K562 (cell line): Measurements from ENCODE around the gene CD160. TPM values are rescaled to one million over a fixed set of nuclear protein-coding genes. Genes with fewer than 3 reads are reported as not detected.

Experiments used
- ATAC-seq: fragments of 200-7000 bp; cut with Tn5 transposase; 3 replicates; pipeline ENCODE4 v1.9.1; 2020; ENCODE audit warnings: moderate library complexity
- BruUV-seq: library from RNA; stranded (reverse); fragments of 400-500 nt; replicated peaks from 2 replicates; lab custom pipeline; 2021; lab: Mats Ljungman, UMichigan
- CTCF ChIA-PET: fragments of 300-600 bp; formaldehyde crosslinking; extraction: SDS; loops from one replicate; lab custom pipeline; 2021; ENCODE audit warnings: low intra/inter-chr PET ratio; lab: Yijun Ruan, JAX
- POLR2A ChIA-PET: fragments of 300-600, 350-650 bp; sonication (Branson Sonifier 250); formaldehyde crosslinking; extraction: SDS; loops from one replicate; lab custom pipeline; 2021; ENCODE audit warnings: antibody characterized with exemption, inconsistent platforms; lab: Yijun Ruan, JAX
- DNase-seq, 4 experiments: peaks; one replicate each; pipeline versions ENCODE4 v3.0.0 to v3.0.0-alpha.2; 2011 to 2018; ENCODE audit warnings: low spot score in 3 of 4, mixed read lengths in 3 of 4; ENCODE audit errors: extremely low read depth in 1 of 4
- FAIRE-seq: peaks from 2 replicates; lab custom pipeline; 2011; peaks lifted over from hg19 to GRCh38; lab: Jason Lieb, UNC
- H2AFZ ChIP-seq: 2 replicates; pipeline ENCODE4 v1.6.0; 2011; ENCODE audit warnings: low read depth, low read length, control low read depth, inconsistent platforms
- H3K27ac ChIP-seq: fragments of 200-600 bp; 3 replicates; pipeline ENCODE4 v1.8.0; 2011; ENCODE audit warnings: low read depth, mild to moderate bottlenecking, control low read depth, inconsistent platforms, low read length, moderate library complexity, mixed read lengths; ENCODE audit errors: extremely low read depth
- H3K27me3 ChIP-seq, 2 experiments: fragments of 300-600 bp in 1 of 2; 2 replicates in 1 of 2; 3 replicates in 1 of 2; pipeline versions ENCODE4 v1.6.0 to v1.8.0; 2011; ENCODE audit warnings: inconsistent platforms in 2 of 2, low read length in 2 of 2, mild to moderate bottlenecking in 1 of 2, mixed read lengths in 1 of 2, moderate library complexity in 1 of 2; ENCODE audit not compliant: control insufficient read depth in 2 of 2, insufficient read depth in 2 of 2
- H3K36me3 ChIP-seq: fragments of 300-600 bp; 3 replicates; pipeline ENCODE4 v1.8.0; 2011; ENCODE audit warnings: mild to moderate bottlenecking, low read length, inconsistent platforms; ENCODE audit not compliant: control insufficient read depth, insufficient read depth
- H3K4me1 ChIP-seq, 2 experiments: fragments of 200-600 bp in 1 of 2; replicated peaks in 1 of 2; 2 replicates in 1 of 2; 3 replicates in 1 of 2; pipeline versions ENCODE4 v1.5.1 to v1.8.0; 2011; ENCODE audit warnings: inconsistent platforms in 2 of 2, low read length in 2 of 2, mild to moderate bottlenecking in 1 of 2, mixed read lengths in 1 of 2, moderate library complexity in 1 of 2; ENCODE audit not compliant: control insufficient read depth in 2 of 2, insufficient read depth in 2 of 2
- H3K4me2 ChIP-seq: 2 replicates; pipeline ENCODE4 v1.6.1; 2011; ENCODE audit warnings: low read length, control low read depth, inconsistent platforms, mixed read lengths; ENCODE audit not compliant: insufficient read depth
- H3K4me3 ChIP-seq: fragments of 200-600 bp; sonication (generic), shearing (Covaris generic); 2 replicates; pipeline ENCODE4 v1.5.1; 2016; ENCODE audit warnings: control low read depth, inconsistent platforms
- H3K79me2 ChIP-seq: fragments of 200-600 bp; 3 replicates; pipeline ENCODE4 v1.8.0; 2011; ENCODE audit warnings: low read length, inconsistent platforms; ENCODE audit not compliant: control insufficient read depth, insufficient read depth
- H3K9ac ChIP-seq, 2 experiments: 2 replicates each; pipeline versions ENCODE4 v1.6.0 to v1.6.1; 2011; ENCODE audit warnings: low read depth in 2 of 2, low read length in 2 of 2, control low read depth in 1 of 2, inconsistent platforms in 1 of 2, mild to moderate bottlenecking in 1 of 2, mixed read lengths in 1 of 2; ENCODE audit not compliant: insufficient read depth in 1 of 2
- H3K9me1 ChIP-seq: one replicate; pipeline ENCODE4 v1.6.0; 2011; ENCODE audit warnings: inconsistent platforms, mild to moderate bottlenecking, low read length, moderate library complexity; ENCODE audit not compliant: control insufficient read depth, insufficient read depth
- H3K9me3 ChIP-seq: replicated peaks from 2 replicates; pipeline ENCODE4 v1.5.1; 2011; ENCODE audit warnings: low read depth, low read length, inconsistent platforms; ENCODE audit not compliant: control insufficient read depth, insufficient read depth
- H4K20me1 ChIP-seq: replicated peaks from 2 replicates; pipeline ENCODE4 v1.6.1; 2011; ENCODE audit warnings: low read length, inconsistent platforms, mixed read lengths; ENCODE audit not compliant: control insufficient read depth, insufficient read depth
- ERF ChIP-seq: fragments of 450-650 bp; formaldehyde crosslinking; IDR thresholded peaks from 2 replicates; pipeline ENCODE4 v1.4.0; 2020; ENCODE audit warnings: mild to moderate bottlenecking, mixed read lengths
- ESRRB ChIP-seq: fragments of 250-450 bp; sonication (Bioruptor Pico); IDR thresholded peaks from 2 replicates; pipeline ENCODE4 v1.5.0; 2020; ENCODE audit warnings: mild to moderate bottlenecking, moderate library complexity, borderline replicate concordance
- KLF1 ChIP-seq: fragments of 450-650 bp; IDR thresholded peaks from 2 replicates; pipeline ENCODE4 v1.6.1; 2016; ENCODE audit warnings: missing genetic modification characterization, missing compliant biosample characterization
- LCOR ChIP-seq: sonication (generic); formaldehyde crosslinking; IDR thresholded peaks from 2 replicates; pipeline ENCODE4 v1.8.0; 2022; ENCODE audit warnings: mild to moderate bottlenecking, missing genetic modification reagents
- MCM2 ChIP-seq: fragments of 450-650 bp; IDR thresholded peaks from 2 replicates; pipeline ENCODE4 v1.6.1; 2017; ENCODE audit warnings: low read depth, mild to moderate bottlenecking
- MTF1 ChIP-seq: fragments of 250-450 bp; sonication (Bioruptor Pico); IDR thresholded peaks from 2 replicates; pipeline ENCODE4 v1.9.0; 2021; ENCODE audit warnings: moderate library complexity, mild to moderate bottlenecking, inconsistent platforms, borderline replicate concordance
- NFE2 ChIP-seq: IDR thresholded peaks from 2 replicates; pipeline ENCODE4 v1.6.1; 2014; ENCODE audit warnings: antibody characterized with exemption, low read depth
- NR2C1 ChIP-seq, 2 experiments: fragments of 450-650 bp; IDR thresholded peaks; 2 replicates each; pipeline ENCODE4 v1.6.1; 2017; ENCODE audit warnings: mild to moderate bottlenecking in 2 of 2, antibody characterized with exemption in 1 of 2, inconsistent platforms in 1 of 2, missing compliant biosample characterization in 1 of 2, missing genetic modification characterization in 1 of 2
- SAFB ChIP-seq: fragments of 200-400 bp; formaldehyde crosslinking; IDR thresholded peaks from 2 replicates; pipeline ENCODE4 v1.6.1; 2017; ENCODE audit warnings: low read depth, low read length, borderline replicate concordance
- TCF7 ChIP-seq: sonication (generic); IDR thresholded peaks from 2 replicates; pipeline ENCODE4 v1.6.1; 2016; ENCODE audit warnings: antibody characterized with exemption, borderline replicate concordance
- ZBTB17 ChIP-seq: fragments of 450-650 bp; formaldehyde crosslinking; IDR thresholded peaks from 2 replicates; pipeline ENCODE4 v1.4.0; 2020; ENCODE audit warnings: mild to moderate bottlenecking
- ZNF24 ChIP-seq: fragments of 450-650 bp; IDR thresholded peaks from 2 replicates; pipeline ENCODE4 v1.6.1; 2016
- ZNF445 ChIP-seq: fragments of 250-450 bp; sonication (Bioruptor Pico); IDR thresholded peaks from 2 replicates; pipeline ENCODE4 v1.4.0; 2020; ENCODE audit warnings: low read depth, mild to moderate bottlenecking, moderate library complexity
- ZNF668 ChIP-seq: fragments of 250-450 bp; sonication (Bioruptor Pico); IDR thresholded peaks from 2 replicates; pipeline ENCODE4 v1.8.0; 2022; ENCODE audit warnings: mild to moderate bottlenecking, inconsistent platforms
- ZNF785 ChIP-seq: fragments of 250-450 bp; sonication (Bioruptor Pico); IDR thresholded peaks from 2 replicates; pipeline ENCODE4 v1.4.0; 2020; ENCODE audit warnings: mild to moderate bottlenecking
- WGBS: fragments of 100-300 bp; shearing (Covaris generic); methylation state at CpG from one replicate; pipeline ENCODE4 v1.1.6; 2016; ENCODE audit warnings: low coverage, mixed read lengths; ENCODE audit not compliant: insufficient coverage; ENCODE audit errors: missing lambda C conversion rate; 5-methylcytosine and 5-hydroxymethylcytosine counted together
- in situ Hi-C: fragments of 300-500 bp; cut with MboI; formaldehyde crosslinking; loops from 4 replicates; pipeline ENCODE4 v1.15.0; 2018; ENCODE audit warnings: inconsistent platforms, mixed read lengths
- intact Hi-C: fragments of 100-400 bp; cut with micrococcal nuclease; formaldehyde crosslinking; loops from 2 replicates; pipeline ENCODE4 v1.14.2; 2022
- polyA plus RNA-seq, 8 experiments: library from polyadenylated mRNA; depleted of rRNA in 4 of 8; stranded (reverse) in 5 of 8; unstranded in 3 of 8; fragments of >200 nt; fragmentation: Nextera tagmentation in 2 of 8; fragmentation: Illumina TruSeq in 1 of 8; extraction: Ambion mirVana in 2 of 8; extraction: Trizol in 1 of 8; gene quantifications; 2 replicates each; pipeline versions ENCODE4 v1.2.1 to v1.2.3, GENCODE V29; 2011 to 2014; ENCODE audit warnings: inconsistent platforms in 1 of 8, missing spikeins in 1 of 8
- total RNA-seq, 7 experiments: library from RNA; depleted of rRNA in 6 of 7; stranded (reverse); fragments of >200 nt in 6 of 7; fragmentation: Illumina TruSeq in 2 of 7; extraction: Trizol in 2 of 7; gene quantifications; 2 replicates each; pipeline versions ENCODE4 v1.2.1 to v1.2.3, GENCODE V29; 2011 to 2021; ENCODE audit warnings: low replicate concordance in 1 of 7
- TF ChIP-seq, protein P1 (sequence below): IDR thresholded peaks from 2 replicates; pipeline ENCODE4 v1.6.1; 2011; ENCODE audit warnings: borderline replicate concordance, low read depth, mild to moderate bottlenecking, moderate library complexity, low read length; ENCODE audit not compliant: insufficient read depth, poor library complexity, severe bottlenecking
- TF ChIP-seq, protein P2 (sequence below), 2 experiments: fragments of 450-650 bp; IDR thresholded peaks; 2 replicates each; pipeline ENCODE4 v1.6.1; 2016

The CD160 gene
- total and polyA plus RNA-seq, 9 of the 15 experiments (the other 6 are each of a cell fraction or from before 2014, with no cell fraction given): 0.01 TPM; not detected in 8

DNA sequence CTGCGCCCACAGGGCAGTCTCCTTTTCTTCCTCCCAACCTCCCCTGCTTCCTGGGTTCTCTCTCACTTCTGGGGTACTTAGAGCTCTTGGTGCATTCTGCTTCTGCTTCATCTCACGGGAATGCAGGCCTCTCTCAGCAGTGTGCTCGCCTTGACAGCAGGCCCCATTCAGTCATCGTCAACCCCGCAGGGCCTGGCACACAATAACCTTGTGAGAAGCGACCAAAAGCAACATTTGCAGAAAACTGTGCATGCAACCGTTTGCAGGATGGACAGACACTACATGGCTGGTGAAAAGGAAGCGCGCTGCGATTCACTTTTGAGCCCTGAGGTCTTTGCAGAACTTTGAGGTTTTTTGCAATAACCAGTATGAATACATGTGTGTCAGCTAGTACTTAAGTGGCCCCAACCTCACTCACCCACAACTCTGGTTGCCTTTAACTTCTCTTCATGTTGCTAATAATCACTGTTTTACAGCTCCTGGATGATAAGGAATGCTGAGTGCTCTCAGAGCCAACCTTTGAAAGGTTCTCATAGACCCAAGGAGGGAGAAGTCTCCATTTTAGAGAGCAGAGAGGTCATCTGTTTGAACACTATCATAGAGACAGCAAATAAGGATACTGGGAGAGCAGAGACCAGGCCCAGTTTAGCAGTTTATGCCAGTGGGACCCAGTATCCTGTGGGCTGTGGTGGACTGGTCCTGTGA, 2.5 kb upstream of the CD160 start:
- Histone ChIP-seq H3K9ac (no peak overlapping the region), H2AFZ (no peak overlapping the region), H3K4me1 (peaks cover 4 to 9% of the 10 kb centered on the region in 2 experiments; a peak in 3 of 5 replicates), H3K9me3 (no peaks in the 10 kb centered on the region), H4K20me1 (no peaks in the 10 kb centered on the region), H3K4me3 (no peak overlapping the region), H3K27ac (no peak overlapping the region), H3K4me2 (no peak overlapping the region), H3K9me1 (no peaks in the 10 kb centered on the region), H3K79me2 (no peaks in the 10 kb centered on the region), H3K36me3 (no peaks in the 10 kb centered on the region), H3K27me3 (0 out of 5 replicates have a peak, but pooled peaks cover 0 to 6% of the 10 kb centered on the region in 2 experiments)
- in situ Hi-C loops (no loop called here), intact Hi-C loops (no loop called here)
- TF ChIP-seq, protein P1, sequence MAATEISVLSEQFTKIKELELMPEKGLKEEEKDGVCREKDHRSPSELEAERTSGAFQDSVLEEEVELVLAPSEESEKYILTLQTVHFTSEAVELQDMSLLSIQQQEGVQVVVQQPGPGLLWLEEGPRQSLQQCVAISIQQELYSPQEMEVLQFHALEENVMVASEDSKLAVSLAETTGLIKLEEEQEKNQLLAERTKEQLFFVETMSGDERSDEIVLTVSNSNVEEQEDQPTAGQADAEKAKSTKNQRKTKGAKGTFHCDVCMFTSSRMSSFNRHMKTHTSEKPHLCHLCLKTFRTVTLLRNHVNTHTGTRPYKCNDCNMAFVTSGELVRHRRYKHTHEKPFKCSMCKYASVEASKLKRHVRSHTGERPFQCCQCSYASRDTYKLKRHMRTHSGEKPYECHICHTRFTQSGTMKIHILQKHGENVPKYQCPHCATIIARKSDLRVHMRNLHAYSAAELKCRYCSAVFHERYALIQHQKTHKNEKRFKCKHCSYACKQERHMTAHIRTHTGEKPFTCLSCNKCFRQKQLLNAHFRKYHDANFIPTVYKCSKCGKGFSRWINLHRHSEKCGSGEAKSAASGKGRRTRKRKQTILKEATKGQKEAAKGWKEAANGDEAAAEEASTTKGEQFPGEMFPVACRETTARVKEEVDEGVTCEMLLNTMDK: no peak
- TF ChIP-seq TCF7 (no peak), LCOR (CRISPR knock-in tag) (no peak), ESRRB (CRISPR knock-in tag) (no peak), MTF1 (CRISPR knock-in tag) (no peak), ZNF785 (CRISPR knock-in tag) (no peak), SAFB (no peak), KLF1 (tag) (no peak), ZBTB17 (CRISPR knock-in tag) (no peak), ZNF445 (no peak), ERF (no peak), MCM2 (no peak), NR2C1 (IDR thresholded peaks at IDR 0.05) (no peak), NR2C1 (tag; IDR thresholded peaks at IDR 0.05) (no peak), ZNF668 (CRISPR knock-in tag) (no peak), NFE2 (no peak), ZNF24 (no peak)
- TF ChIP-seq, protein P2, sequence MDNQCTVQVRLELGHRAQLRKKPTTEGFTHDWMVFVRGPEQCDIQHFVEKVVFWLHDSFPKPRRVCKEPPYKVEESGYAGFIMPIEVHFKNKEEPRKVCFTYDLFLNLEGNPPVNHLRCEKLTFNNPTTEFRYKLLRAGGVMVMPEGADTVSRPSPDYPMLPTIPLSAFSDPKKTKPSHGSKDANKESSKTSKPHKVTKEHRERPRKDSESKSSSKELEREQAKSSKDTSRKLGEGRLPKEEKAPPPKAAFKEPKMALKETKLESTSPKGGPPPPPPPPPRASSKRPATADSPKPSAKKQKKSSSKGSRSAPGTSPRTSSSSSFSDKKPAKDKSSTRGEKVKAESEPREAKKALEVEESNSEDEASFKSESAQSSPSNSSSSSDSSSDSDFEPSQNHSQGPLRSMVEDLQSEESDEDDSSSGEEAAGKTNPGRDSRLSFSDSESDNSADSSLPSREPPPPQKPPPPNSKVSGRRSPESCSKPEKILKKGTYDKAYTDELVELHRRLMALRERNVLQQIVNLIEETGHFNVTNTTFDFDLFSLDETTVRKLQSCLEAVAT (IDR thresholded peaks at IDR 0.05): no peak
- no peak for DNase-seq
- ATAC-seq: no peak
- FAIRE-seq: no peak
- CTCF ChIA-PET: no interaction called here
- 30% methylated on average over 10 of the region's 10 CpGs for WGBS
- POLR2A ChIA-PET: interaction anchor here (0.5 kb wide), 1 partner anchor 21 kb away, joined by 3 read pairs; no protein-coding TSS in a partner anchor
- no TSS peak for BruUV-seq
